HepG2 (cell line): ENCODE results near the gene CPHXL2. TPM values are rescaled to one million over a fixed set of nuclear protein-coding genes. Genes with fewer than 3 reads are reported as not detected.
A peak's percentile ranks its signal among the peaks of the same experiment; 100 is the strongest.

Source experiments
- AGO2 ChIP-seq: fragments of 200-400 bp; formaldehyde crosslinking; optimal IDR thresholded peaks from 2 replicates; pipeline ENCODE3; 2017; ENCODE audit warnings: mild to moderate bottlenecking, low read depth, low read length, moderate library complexity
- BATF2 ChIP-seq: sonication (generic); formaldehyde crosslinking; IDR thresholded peaks from 2 replicates; pipeline ENCODE4 v1.8.0; 2022; ENCODE audit warnings: mild to moderate bottlenecking, missing genetic modification reagents, moderate library complexity
- BCL6 ChIP-seq: IDR thresholded peaks from 2 replicates; pipeline ENCODE4 v1.6.1; 2016; ENCODE audit warnings: missing genetic modification reagents, missing compliant biosample characterization
- DMAP1 ChIP-seq: IDR thresholded peaks from 2 replicates; pipeline ENCODE4 v1.6.1; 2016
- HNRNPK ChIP-seq: fragments of 200-400 bp; formaldehyde crosslinking; IDR thresholded peaks from 2 replicates; pipeline ENCODE4 v1.6.1; 2018; ENCODE audit warnings: low read length, low read depth, moderate library complexity, mild to moderate bottlenecking; ENCODE audit not compliant: poor library complexity, severe bottlenecking
- NFE2L1 ChIP-seq: sonication (generic); formaldehyde crosslinking; IDR thresholded peaks from 2 replicates; pipeline ENCODE4 v1.4.0; 2020; ENCODE audit warnings: missing genetic modification reagents, mild to moderate bottlenecking, borderline replicate concordance
- PAF1 ChIP-seq: IDR thresholded peaks from 2 replicates; pipeline ENCODE4 v1.6.1; 2016; ENCODE audit warnings: missing genetic modification reagents, missing compliant biosample characterization
- RBM22 ChIP-seq: fragments of 200-400 bp; formaldehyde crosslinking; optimal IDR thresholded peaks from 2 replicates; pipeline ENCODE3; 2017; ENCODE audit warnings: mild to moderate bottlenecking, low read length, moderate library complexity
- RORA ChIP-seq: sonication (generic); formaldehyde crosslinking; IDR thresholded peaks from 2 replicates; pipeline ENCODE4 v1.5.0; 2020; ENCODE audit warnings: mild to moderate bottlenecking, missing genetic modification reagents, moderate library complexity
- SALL2 ChIP-seq: sonication (generic); formaldehyde crosslinking; IDR thresholded peaks from 2 replicates; pipeline ENCODE4 v1.8.1; 2023; ENCODE audit warnings: mild to moderate bottlenecking, missing genetic modification reagents, inconsistent platforms
- SIN3A ChIP-seq: IDR thresholded peaks from 2 replicates; pipeline ENCODE4 v1.6.1; 2011; ENCODE audit warnings: low read depth, mild to moderate bottlenecking, control low read depth, low read length, borderline replicate concordance
- ZFP1 ChIP-seq: IDR thresholded peaks from 2 replicates; pipeline ENCODE4 v1.6.1; 2016
- ZKSCAN8 ChIP-seq: IDR thresholded peaks from 2 replicates; pipeline ENCODE4 v1.6.1; 2016; ENCODE audit warnings: borderline replicate concordance, missing genetic modification reagents, missing compliant biosample characterization
- ZNF263 ChIP-seq: sonication (generic); formaldehyde crosslinking; IDR thresholded peaks from 2 replicates; pipeline ENCODE4 v1.4.0; 2020; ENCODE audit warnings: missing genetic modification reagents
- ZNF335 ChIP-seq: sonication (generic); formaldehyde crosslinking; IDR thresholded peaks from 2 replicates; pipeline ENCODE4 v1.4.0; 2020; ENCODE audit warnings: missing genetic modification reagents
- ZSCAN25 ChIP-seq: sonication (generic); formaldehyde crosslinking; IDR thresholded peaks from 2 replicates; pipeline ENCODE4 v1.8.0; 2022; ENCODE audit warnings: mild to moderate bottlenecking, missing genetic modification reagents
- polyA plus RNA-seq, 8 experiments: library from polyadenylated mRNA; depleted of rRNA in 3 of 8; stranded (reverse) in 7 of 8; unstranded in 1 of 8; fragments of >200 nt; fragmentation: Illumina TruSeq in 4 of 8; extraction: Trizol in 4 of 8; gene quantifications; 2 replicates each; pipeline versions ENCODE4 v1.2.1 to v1.2.3, GENCODE V29; 2011 to 2016; ENCODE audit warnings: low read depth in 4 of 8, missing spikeins in 1 of 8, mixed read lengths in 1 of 8; ENCODE audit not compliant: insufficient read depth in 1 of 8
- total RNA-seq, 5 experiments: library from RNA; depleted of rRNA; stranded (reverse); fragments of >200 nt; fragmentation: Illumina TruSeq; extraction: Trizol; gene quantifications; 2 replicates each; pipeline ENCODE4 v1.2.3, GENCODE V29; 2016; ENCODE audit warnings: low read depth in 1 of 5
- TF ChIP-seq, protein P1 (sequence below), 2 experiments: sonication (generic) in 1 of 2; formaldehyde crosslinking in 1 of 2; IDR thresholded peaks; 2 replicates each; pipeline versions ENCODE4 v1.6.1 to v1.9.0; 2014 to 2022; ENCODE audit warnings: antibody characterized with exemption in 1 of 2, borderline replicate concordance in 1 of 2, inconsistent platforms in 1 of 2, low read depth in 1 of 2, missing genetic modification reagents in 1 of 2
- TF ChIP-seq, protein P2 (sequence below): IDR thresholded peaks from 2 replicates; pipeline ENCODE4 v1.6.1; 2016; ENCODE audit warnings: low read depth
- TF ChIP-seq, protein P3 (sequence below): sonication (generic); formaldehyde crosslinking; IDR thresholded peaks from 2 replicates; pipeline ENCODE4 v1.5.1; 2020; ENCODE audit warnings: mild to moderate bottlenecking, missing genetic modification reagents, moderate library complexity

The CPHXL2 gene
- total and polyA plus RNA-seq, 2 of the 13 experiments (the other 11 are each of a cell fraction or from before 2014, with no cell fraction given), result not detected

GRCh38 chr16:75622761-75623605, 53.8 kb downstream of the CPHXL2 start, which contains the start of gene ADAT1 (continued):
- TF ChIP-seq, protein P1, sequence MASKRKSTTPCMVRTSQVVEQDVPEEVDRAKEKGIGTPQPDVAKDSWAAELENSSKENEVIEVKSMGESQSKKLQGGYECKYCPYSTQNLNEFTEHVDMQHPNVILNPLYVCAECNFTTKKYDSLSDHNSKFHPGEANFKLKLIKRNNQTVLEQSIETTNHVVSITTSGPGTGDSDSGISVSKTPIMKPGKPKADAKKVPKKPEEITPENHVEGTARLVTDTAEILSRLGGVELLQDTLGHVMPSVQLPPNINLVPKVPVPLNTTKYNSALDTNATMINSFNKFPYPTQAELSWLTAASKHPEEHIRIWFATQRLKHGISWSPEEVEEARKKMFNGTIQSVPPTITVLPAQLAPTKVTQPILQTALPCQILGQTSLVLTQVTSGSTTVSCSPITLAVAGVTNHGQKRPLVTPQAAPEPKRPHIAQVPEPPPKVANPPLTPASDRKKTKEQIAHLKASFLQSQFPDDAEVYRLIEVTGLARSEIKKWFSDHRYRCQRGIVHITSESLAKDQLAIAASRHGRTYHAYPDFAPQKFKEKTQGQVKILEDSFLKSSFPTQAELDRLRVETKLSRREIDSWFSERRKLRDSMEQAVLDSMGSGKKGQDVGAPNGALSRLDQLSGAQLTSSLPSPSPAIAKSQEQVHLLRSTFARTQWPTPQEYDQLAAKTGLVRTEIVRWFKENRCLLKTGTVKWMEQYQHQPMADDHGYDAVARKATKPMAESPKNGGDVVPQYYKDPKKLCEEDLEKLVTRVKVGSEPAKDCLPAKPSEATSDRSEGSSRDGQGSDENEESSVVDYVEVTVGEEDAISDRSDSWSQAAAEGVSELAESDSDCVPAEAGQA (IDR thresholded peaks at IDR 0.05; ENCODE audit: low read depth), result peak; percentile 97
- TF ChIP-seq, protein P1 (CRISPR knock-in tag; IDR thresholded peaks at IDR 0.05; ENCODE audit: borderline replicate concordance), result no peak
- TF ChIP-seq RORA (CRISPR knock-in tag) (peak; percentile 38; the same call in 1 of the 2 replicates), PAF1 (CRISPR knock-in tag) (no peak), ZFP1 (CRISPR knock-in tag) (no peak), AGO2 (peak; percentile 91), RBM22 (peak; percentile 76), BCL6 (CRISPR knock-in tag) (peak; percentile 35; the same call in 1 of the 2 replicates), ZSCAN25 (CRISPR knock-in tag) (no peak), ZNF335 (CRISPR knock-in tag) (no peak), HNRNPK (no peak), ZNF263 (CRISPR knock-in tag) (no peak), NFE2L1 (CRISPR knock-in tag) (no peak), ZKSCAN8 (CRISPR knock-in tag) (peak; percentile 49; the same call in 1 of the 2 replicates), DMAP1 (CRISPR knock-in tag) (peak; percentile 80), SALL2 (peak; percentile 95), BATF2 (no peak), SIN3A (peak; percentile 92)
- TF ChIP-seq, protein P2, sequence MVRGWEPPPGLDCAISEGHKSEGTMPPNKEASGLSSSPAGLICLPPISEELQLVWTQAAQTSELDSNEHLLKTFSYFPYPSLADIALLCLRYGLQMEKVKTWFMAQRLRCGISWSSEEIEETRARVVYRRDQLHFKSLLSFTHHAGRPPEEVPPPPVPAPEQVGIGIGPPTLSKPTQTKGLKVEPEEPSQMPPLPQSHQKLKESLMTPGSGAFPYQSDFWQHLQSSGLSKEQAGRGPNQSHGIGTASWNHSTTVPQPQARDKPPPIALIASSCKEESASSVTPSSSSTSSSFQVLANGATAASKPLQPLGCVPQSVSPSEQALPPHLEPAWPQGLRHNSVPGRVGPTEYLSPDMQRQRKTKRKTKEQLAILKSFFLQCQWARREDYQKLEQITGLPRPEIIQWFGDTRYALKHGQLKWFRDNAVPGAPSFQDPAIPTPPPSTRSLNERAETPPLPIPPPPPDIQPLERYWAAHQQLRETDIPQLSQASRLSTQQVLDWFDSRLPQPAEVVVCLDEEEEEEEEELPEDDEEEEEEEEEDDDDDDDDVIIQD (CRISPR knock-in tag), result 0 out of 2 replicates have a peak, but pooled peaks have one; percentile 45
- TF ChIP-seq, protein P3, sequence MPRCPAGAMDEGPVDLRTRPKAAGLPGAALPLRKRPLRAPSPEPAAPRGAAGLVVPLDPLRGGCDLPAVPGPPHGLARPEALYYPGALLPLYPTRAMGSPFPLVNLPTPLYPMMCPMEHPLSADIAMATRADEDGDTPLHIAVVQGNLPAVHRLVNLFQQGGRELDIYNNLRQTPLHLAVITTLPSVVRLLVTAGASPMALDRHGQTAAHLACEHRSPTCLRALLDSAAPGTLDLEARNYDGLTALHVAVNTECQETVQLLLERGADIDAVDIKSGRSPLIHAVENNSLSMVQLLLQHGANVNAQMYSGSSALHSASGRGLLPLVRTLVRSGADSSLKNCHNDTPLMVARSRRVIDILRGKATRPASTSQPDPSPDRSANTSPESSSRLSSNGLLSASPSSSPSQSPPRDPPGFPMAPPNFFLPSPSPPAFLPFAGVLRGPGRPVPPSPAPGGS (CRISPR knock-in tag), result peak; percentile 77; the same call in 1 of the 2 replicates
